ENCODE data around the gene STK11. TPM values are rescaled to one million over a fixed set of nuclear protein-coding genes. Genes with fewer than 3 reads are reported as not detected.
A peak's percentile ranks its signal among the peaks of the same experiment; 100 is the strongest.
"Not testable (repeated sequence)": the region's sequence is repeated elsewhere in the genome, so short reads cannot be mapped to it uniquely, and the experiment has no call there.

Gene STK11
- total RNA-seq, 1 experiment from 2014 or later = 70.1 TPM

DNA sequence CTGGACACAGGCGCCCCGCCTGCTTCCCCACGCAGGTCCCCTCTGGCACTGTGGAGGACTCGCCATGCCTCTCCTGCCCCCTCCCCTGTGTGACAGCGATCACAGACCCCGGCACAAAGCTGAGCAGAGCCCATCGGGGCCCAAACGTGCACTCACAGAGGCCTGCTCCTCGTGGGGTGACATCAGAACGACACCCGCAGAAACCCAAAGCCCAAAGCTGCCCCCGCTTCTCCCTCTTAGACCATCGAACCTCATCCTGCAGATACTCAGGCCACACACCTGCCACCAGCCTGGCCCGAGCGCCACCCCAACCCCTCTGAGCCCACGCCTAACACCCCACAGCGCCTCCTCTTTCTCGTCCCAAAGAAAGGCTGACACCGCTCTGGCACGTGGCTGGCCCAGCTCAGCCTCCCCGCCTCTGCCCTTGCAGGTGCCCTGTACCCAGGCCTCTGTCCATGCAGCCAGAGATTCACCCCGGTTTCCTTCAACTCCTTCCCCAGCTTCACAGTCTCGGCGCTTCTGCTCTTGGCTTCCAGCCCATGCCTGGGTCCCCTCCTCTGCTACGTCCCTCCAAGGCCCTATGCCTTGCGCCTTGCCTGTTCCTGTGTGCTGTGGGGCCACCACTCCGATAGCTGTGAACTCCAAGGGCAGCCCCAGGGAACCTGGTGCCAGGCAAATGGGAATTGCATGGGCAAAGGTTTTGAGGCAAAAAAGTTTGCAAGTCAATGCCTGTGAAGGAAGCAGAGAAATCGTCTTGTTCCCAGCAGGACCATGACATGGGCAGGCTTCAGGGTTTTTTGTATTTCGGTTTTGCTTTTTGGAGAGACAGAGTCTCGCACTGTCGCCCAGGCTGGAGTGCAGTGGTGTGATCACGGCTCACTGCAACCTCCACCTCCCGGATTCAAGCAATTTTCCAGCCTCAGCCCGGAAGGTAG lies 33.1 kb downstream of the STK11 start:
- no peaks in the 10 kb centered on the region for H3K9me3 ChIP-seq (replicated peaks)
- H3K4me3 ChIP-seq = peak overlapping the region; percentile 51
- peaks cover 5% of the 10 kb centered on the region for H3K27me3 ChIP-seq (replicated peaks)
- DNase-seq (ENCODE audit: low read depth in 1 of 2, low spot score in 2 of 2) = no peak
- H3K27ac ChIP-seq = no peak overlapping the region
- H3K36me3 ChIP-seq = peaks cover 21% of the 10 kb centered on the region
- H3K4me1 ChIP-seq (replicated peaks) = peaks cover 59% of the 10 kb centered on the region

DNA sequence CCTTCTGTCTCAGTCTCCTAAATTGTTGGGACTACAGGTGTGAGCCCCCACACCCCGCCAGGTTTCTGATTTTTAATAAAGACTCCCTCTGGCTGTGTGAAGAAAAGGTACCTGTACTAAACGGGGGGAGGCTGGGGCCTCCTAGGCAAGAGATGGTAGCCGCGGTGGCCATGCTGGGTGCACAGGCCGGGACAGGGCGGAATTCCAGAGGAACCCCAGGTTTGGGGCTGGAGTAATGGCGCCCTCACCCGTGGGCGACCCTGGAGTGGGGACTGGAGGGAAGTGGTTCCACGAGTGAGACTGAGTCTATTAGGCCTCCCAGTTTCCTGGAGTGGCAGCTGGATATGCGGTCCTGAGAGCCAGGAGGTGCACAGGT lies 33.8 kb downstream of the STK11 start:
- Histone ChIP-seq H3K4me3 (no peak overlapping the region), H3K4me1 (replicated peaks) (peaks cover 65% of the 10 kb centered on the region), H3K27me3 (replicated peaks) (peaks cover 5% of the 10 kb centered on the region), H3K27ac (no peak overlapping the region), H3K9me3 (replicated peaks) (no peaks in the 10 kb centered on the region), H3K36me3 (peaks cover 27% of the 10 kb centered on the region)
- DNase-seq (ENCODE audit: low read depth in 1 of 2, low spot score in 2 of 2) = no peak

DNA sequence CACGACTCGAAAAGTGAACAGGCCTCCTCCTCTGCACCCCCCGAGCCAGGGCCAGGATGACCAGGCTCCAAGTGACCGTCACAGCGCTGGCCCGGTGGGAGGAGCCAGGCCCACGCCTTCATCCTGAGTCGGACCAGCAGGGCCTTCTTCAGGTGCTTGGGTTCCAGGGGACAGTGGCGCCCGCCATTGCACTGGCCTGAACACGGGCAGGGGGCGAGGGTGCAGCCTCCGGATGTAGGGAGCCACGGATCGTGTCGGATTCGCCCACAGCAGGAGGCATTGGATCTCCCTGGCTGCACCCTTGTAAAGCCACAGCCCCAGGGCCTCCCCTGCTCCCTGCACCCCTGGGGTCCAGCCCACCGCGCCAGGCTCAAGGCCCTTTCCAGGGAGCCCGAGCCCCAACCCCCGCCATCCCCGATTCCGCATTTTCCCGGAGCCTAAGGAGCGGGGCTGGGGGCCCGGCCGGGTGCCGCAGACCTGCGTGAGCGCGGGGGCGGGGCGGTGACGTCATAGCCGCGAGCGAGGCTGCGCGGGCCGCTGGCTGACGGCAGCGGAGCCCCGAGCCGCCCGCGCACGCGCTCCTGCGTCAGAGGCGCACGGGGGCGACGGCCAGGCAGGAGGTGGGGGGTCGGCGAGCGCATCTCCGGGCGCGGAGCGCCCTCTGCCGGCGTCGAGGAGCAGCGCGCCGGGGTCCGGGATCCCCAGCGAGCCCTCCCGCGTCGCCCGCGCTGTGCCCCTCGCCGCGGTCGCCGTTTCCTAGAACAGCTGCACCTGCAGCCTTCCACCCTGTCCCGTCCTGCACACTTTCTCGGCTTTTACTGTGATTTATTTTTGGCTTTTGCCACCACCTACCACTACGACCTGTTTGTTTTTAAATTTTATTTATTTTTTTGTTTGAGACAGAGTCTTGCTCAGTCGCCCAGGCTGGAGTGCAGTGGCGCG lies 34.5 kb downstream of the STK11 start:
- DNase-seq (ENCODE audit: low read depth in 1 of 2, low spot score in 2 of 2) = peak; percentile 83 to 90
- Histone ChIP-seq H3K4me1 (replicated peaks) (peaks cover 72% of the 10 kb centered on the region), H3K27me3 (replicated peaks) (peaks cover 5% of the 10 kb centered on the region), H3K9me3 (replicated peaks) (no peaks in the 10 kb centered on the region), H3K36me3 (peaks cover 30% of the 10 kb centered on the region), H3K27ac (no peak overlapping the region), H3K4me3 (peak overlapping the region; percentile 25)

DNA sequence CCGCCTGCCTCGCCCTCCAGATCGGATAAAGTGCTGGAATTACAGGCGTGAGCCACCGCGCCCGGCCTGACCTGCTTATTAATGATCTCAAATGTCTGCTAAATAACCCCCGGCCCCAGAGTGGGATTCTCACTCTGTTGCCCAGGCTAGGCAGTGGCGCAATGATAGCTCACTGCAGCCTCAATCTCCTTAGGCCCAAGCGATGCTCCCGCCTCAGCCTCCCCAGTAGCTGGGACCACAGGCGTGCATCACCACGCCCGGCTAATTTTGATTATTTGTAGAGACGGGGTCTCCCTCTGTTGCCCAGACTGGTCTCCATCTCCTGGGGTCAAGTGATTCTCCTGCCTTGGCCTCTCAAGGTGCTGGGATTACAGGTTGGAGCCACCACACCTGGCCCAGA lies 35.3 kb downstream of the STK11 start:
- Histone ChIP-seq H3K9me3 (replicated peaks) (no peaks in the 10 kb centered on the region), H3K4me1 (replicated peaks) (peaks cover 72% of the 10 kb centered on the region), H3K27me3 (replicated peaks) (peaks cover 5% of the 10 kb centered on the region), H3K4me3 (peak overlapping the region; percentile 90), H3K27ac (no peak overlapping the region), H3K36me3 (peaks cover 25% of the 10 kb centered on the region)
- DNase-seq (ENCODE audit: low read depth in 1 of 2, low spot score in 2 of 2) = no peak

DNA sequence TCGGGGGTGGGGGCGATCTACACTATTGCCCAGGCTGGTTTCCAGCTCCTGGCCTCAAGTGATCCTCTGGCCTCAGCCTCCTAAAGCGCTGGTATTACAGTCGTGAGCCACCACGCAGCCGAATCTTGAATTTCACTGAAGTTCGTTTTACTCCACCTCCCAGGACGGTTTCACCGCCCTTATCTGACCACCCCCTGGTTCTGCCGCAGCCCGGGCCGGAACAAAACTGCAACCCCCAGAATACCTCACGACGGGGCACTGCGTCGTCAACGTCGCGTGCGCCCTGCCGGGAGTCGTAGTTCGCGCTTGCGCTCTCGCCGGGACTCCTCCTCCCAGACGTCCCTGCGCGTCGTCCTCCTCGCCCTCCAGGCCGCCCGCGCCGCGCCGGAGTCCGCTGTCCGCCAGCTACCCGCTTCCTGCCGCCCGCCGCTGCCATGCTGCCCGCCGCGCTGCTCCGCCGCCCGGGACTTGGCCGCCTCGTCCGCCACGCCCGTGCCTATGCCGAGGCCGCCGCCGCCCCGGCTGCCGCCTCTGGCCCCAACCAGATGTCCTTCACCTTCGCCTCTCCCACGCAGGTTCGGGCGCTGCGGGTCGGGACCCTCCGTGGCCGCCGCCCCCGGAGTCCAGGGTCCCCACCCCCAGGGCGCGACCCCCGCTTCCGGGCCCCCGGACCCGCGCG lies 36.0 kb downstream of the STK11 start, which contains the start of gene ATP5F1D:
Gene ATP5F1D (plus strand): TSS at position 335 of the 679 bp plus-strand sequence. CDS start 100 bp downstream, at position 435.
- Histone ChIP-seq H3K27me3 (replicated peaks) (peaks cover 5% of the 10 kb centered on the region), H3K9me3 (replicated peaks) (no peaks in the 10 kb centered on the region), H3K36me3 (peaks cover 25% of the 10 kb centered on the region), H3K4me3 (peak within 1 kb of the TSS; percentile 90), H3K27ac (peak within 1 kb of the TSS; percentile 29; the same call in 1 of the 2 replicates), H3K4me1 (replicated peaks) (peaks cover 66% of the 10 kb centered on the region)
- DNase-seq (ENCODE audit: low read depth in 1 of 2, low spot score in 2 of 2) = peak; percentile 87 to 96

DNA sequence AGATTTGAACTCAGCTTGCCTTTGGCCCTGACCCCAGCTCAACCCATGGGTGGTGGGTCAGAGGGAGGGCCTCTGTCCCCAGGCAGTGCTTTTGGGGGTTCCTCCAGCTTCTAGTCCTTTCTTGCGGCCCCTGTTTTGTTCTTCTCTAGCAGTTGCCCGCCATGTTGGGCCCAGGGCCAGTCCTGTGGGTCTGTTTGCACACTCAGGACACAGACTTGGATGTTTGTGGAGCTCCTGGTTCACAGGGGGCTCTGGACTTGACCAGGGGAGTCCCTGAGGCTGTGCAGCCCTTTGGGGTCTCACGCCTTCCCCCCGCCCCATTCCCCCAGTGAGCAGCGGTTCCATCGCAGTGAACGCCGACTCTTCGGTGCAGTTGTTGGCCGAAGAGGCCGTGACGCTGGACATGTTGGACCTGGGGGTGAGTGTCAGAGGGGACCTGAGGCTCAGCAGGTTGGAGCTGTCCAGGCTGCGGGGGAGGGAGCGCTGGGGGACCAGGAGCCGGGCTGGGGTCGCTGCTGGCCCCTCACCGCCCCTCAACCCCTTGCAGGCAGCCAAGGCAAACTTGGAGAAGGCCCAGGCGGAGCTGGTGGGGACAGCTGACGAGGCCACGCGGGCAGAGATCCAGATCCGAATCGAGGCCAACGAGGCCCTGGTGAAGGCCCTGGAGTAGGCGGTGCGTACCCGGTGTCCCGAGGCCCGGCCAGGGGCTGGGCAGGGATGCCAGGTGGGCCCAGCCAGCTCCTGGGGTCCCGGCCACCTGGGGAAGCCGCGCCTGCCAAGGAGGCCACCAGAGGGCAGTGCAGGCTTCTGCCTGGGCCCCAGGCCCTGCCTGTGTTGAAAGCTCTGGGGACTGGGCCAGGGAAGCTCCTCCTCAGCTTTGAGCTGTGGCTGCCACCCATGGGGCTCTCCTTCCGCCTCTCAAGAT lies 38.5 kb downstream of the STK11 start:
- peak; percentile 73 to 86 for DNase-seq (ENCODE audit: low read depth in 1 of 2, low spot score in 2 of 2)

DNA sequence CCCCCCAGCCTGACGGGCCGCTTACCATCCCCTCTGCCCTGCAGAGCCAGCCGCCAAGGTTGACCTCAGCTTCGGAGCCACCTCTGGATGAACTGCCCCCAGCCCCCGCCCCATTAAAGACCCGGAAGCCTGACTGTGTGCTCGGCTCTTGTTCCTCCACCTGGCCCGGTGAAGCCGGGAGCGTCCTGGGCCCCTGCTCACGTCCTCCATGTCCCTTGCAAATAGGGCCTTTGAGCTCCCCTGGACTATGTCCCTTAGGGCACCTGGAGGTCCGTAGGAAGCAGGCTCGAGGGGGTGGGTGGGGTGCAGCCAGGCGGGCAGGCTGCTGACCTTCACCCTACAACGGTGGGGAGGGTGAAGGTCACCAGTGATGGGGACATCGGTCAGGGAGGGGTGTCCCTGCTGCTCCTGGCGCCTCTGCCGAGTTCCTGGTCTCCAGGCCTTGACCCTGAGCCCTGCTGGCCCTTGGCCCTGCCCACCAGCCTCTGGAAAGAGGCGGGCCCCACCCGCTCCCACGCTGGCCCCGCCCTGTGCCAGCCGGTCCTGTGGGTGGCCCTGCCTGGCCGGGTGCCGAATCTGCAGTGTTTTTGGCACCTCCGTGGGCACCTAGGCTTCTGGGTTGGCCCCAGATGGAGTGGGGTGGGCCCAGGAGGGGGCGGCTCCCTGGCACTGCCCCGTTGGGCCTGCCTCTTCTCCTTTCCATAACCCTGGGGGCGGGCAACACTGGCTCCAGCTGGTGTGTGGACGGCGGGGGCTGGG lies 39.3 kb downstream of the STK11 start:
- no peaks in the 10 kb centered on the region for H3K27me3 ChIP-seq (replicated peaks)
- DNase-seq (ENCODE audit: low read depth in 1 of 2, low spot score in 2 of 2) = no peak
- H3K9me3 ChIP-seq (replicated peaks) = no peaks in the 10 kb centered on the region; the same call in 1 of the 2 replicates
- H3K36me3 ChIP-seq = peaks cover 34% of the 10 kb centered on the region
- H3K27ac ChIP-seq = no peak overlapping the region
- peaks cover 64% of the 10 kb centered on the region for H3K4me1 ChIP-seq (replicated peaks)
- no peak overlapping the region for H3K4me3 ChIP-seq

More for the DNA sequence above, 38.5 kb downstream of the STK11 start:
- H3K27me3 ChIP-seq (replicated peaks) = no peaks in the 10 kb centered on the region
- H3K27ac ChIP-seq = no peak overlapping the region
- H3K4me1 ChIP-seq (replicated peaks) = peaks cover 67% of the 10 kb centered on the region
- H3K4me3 ChIP-seq = no peak overlapping the region
- peaks cover 28% of the 10 kb centered on the region for H3K36me3 ChIP-seq
- H3K9me3 ChIP-seq (replicated peaks) = no peaks in the 10 kb centered on the region

DNA sequence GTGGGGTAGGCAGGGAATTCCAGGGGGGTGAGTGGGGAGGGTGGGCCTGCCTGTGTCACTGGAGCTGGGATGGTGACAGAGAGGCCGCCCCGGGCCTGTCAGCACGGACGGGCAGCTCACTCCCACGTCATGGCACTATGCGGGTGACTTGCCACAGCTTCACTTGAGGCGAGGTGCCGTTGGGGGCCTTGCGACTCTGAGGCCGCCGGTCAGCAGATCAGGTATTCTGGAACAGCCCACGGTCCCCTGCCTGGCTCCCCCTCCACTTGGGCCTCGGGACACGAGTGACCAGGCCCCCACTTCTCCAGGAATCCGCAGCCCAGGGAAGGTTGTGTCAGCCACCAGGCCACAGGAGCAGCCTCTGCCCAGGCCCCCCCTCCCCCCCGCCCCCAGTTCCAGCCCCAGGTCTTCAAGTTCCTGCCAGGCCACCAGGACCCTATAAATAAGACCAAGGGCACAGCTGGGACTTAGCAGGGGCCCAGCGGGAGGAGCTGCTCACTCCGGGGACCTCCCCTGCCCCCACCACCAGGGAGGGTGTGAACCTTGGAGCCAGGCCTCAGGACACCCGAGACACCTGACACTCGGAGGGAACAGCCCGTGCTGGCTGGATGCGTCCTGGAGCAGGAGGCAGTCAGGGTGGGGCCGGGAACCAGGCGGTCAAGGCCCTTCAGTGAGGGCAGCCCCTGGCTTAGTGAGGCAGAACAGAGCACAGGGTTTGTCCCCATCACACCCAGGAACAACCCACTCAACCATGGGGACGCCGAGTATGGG lies 40.1 kb downstream of the STK11 start:
- Histone ChIP-seq H3K27me3 (replicated peaks) (no peaks in the 10 kb centered on the region), H3K36me3 (peaks cover 43% of the 10 kb centered on the region), H3K27ac (no peak overlapping the region), H3K4me1 (replicated peaks) (peaks cover 56% of the 10 kb centered on the region), H3K9me3 (replicated peaks) (no peaks in the 10 kb centered on the region; the same call in 1 of the 2 replicates), H3K4me3 (no peak overlapping the region)
- DNase-seq (ENCODE audit: low read depth in 1 of 2, low spot score in 2 of 2) = no peak

DNA sequence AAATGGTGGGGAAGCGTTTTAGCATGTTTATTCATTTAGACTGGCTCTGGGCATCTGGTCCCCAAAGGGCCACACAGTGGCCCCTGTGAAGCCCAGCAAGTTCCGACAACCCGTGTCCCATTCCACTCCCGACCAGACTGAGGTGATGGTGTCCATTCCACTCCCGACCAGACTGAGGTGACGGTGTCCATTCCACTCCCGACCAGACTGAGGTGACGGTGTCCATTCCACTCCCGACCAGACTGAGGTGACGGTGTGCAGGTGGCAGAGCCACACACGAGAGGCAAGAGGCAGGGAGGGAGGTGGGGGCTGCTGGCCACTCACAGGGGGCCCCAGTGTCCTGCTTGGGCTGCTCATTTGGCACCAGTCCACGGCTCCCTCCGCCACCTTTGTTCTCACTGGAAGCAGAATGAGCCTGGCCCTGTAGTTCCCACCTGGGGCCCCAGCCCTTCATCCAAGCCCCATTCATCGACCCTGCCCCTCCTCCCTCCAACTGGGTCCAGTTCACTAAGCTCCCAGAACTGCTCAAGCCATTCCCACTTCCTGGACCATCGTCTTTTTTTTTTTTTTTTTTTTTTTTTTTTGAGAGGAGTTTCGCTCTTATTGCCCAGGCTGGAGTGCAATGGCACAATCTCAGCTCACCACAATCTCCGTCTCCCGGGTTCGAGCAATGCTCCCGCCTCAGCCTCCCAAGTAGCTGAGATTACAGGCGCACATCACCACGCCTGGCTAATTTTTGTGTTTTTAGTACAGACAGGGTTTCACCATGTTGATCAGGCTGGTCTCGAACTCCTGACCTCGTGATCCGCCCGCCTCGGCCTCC lies 40.9 kb downstream of the STK11 start:
- H3K27ac ChIP-seq; H3K9me3 ChIP-seq (replicated peaks); DNase-seq (ENCODE audit: low read depth in 1 of 2, low spot score in 2 of 2); H3K4me3 ChIP-seq; H3K27me3 ChIP-seq (replicated peaks): not testable (repeated sequence)
- peaks cover 50% of the 10 kb centered on the region for H3K36me3 ChIP-seq
- H3K4me1 ChIP-seq (replicated peaks) = peaks cover 50% of the 10 kb centered on the region

DNA sequence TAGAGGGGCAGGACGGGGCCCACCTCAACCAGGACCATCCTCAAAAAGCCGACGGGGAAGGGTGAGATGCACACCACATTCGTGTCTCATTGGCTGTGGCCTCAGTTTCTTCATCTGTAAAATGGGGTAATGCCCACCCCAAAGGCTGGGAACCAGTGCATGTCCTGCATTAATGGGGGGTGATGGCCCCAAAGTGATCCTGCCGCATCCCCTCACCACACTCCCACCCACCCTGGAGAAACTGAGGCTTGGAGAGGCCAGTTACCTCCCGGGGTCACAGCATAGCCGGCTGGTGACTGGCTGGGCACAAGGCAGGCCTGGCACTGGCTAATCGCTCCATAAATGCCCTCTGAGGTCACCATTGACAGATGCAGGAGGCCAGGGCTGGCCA lies 42.2 kb downstream of the STK11 start:
- H3K27ac ChIP-seq = peak overlapping the region; percentile 98
- no peaks in the 10 kb centered on the region for H3K27me3 ChIP-seq (replicated peaks)
- DNase-seq (ENCODE audit: low read depth in 1 of 2, low spot score in 2 of 2) = no peak
- H3K4me3 ChIP-seq = peak overlapping the region; percentile 89
- H3K4me1 ChIP-seq (replicated peaks) = peaks cover 47% of the 10 kb centered on the region
- H3K36me3 ChIP-seq = peaks cover 51% of the 10 kb centered on the region
- no peaks in the 10 kb centered on the region; the same call in 1 of the 2 replicates for H3K9me3 ChIP-seq (replicated peaks)
